ENCODE results near the gene DIRAS3.

DNA sequence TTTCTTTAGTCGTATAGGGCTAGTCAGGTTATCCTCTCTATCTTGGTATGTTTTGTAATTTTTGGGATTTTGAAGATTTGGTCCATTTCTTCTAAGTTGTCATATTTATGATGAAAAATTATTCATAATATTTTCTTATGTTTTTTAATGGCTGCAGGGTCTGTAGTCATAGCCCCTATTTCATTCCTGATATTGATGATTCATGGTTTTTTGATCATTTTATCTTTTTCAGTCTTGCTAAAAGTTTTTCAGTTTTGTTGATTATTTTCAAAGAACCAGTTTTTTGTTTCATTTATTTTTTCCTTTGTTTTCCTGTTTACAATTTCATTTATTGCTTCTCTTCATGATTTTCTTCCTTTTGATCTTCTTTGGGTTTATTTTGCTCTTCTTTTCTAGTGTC, 50.2 kb downstream of the DIRAS3 start:
- no peak for TF ChIP-seq CTCF (IDR thresholded peaks at IDR 0.05)
- no peak for TF ChIP-seq POLR2A (IDR thresholded peaks at IDR 0.05)
